Stimulated activated CD8-positive, alpha-beta memory T cell treated with anti-CD3 and anti-CD28 coated beads, Interleukin-4, amount 100 ng/mL, for 24 hours (primary cell): ENCODE data around the gene TPD52L2.
"Not testable (repeated sequence)": the region's sequence is repeated elsewhere in the genome, so short reads cannot be mapped to it uniquely, and the experiment has no call there.

Experiments
- DNase-seq: peaks from one replicate; pipeline ENCODE4 v3.0.0-alpha.2; 2020; ENCODE audit warnings: low read depth

The TPD52L2 gene

GRCh38 chr20:63878899-63879663, 14.0 kb downstream of the TPD52L2 start:
- no peak for DNase-seq

- DNase-seq, result not testable (repeated sequence)
Measured at GRCh38 chr20:63880901-63881300, 15.8 kb downstream of the TPD52L2 start.

GRCh38 chr20:63881451-63882226, 16.6 kb downstream of the TPD52L2 start:
- no peak for DNase-seq

GRCh38 chr20:63882257-63883200, 17.5 kb downstream of the TPD52L2 start:
- no peak for DNase-seq

GRCh38 chr20:63883201-63883593, 18.1 kb downstream of the TPD52L2 start:
- no peak for DNase-seq

GRCh38 chr20:63884506-63885263, 19.6 kb downstream of the TPD52L2 start:
- DNase-seq, result no peak

- DNase-seq, result no peak
Measured at GRCh38 chr20:63885264-63886053, 20.4 kb downstream of the TPD52L2 start.

- DNase-seq, result no peak
Measured at GRCh38 chr20:63886054-63886419, 21.0 kb downstream of the TPD52L2 start.

GRCh38 chr20:63886921-63887320, 21.9 kb downstream of the TPD52L2 start:
- DNase-seq, result no peak

- no peak for DNase-seq
Measured at GRCh38 chr20:63889241-63890200, 24.5 kb downstream of the TPD52L2 start.

GRCh38 chr20:63890201-63890576, 25.1 kb downstream of the TPD52L2 start:
- no peak for DNase-seq

GRCh38 chr20:63890616-63891015, 25.5 kb downstream of the TPD52L2 start:
- DNase-seq, result no peak

- DNase-seq, result no peak
Measured at GRCh38 chr20:63891061-63892002, 26.3 kb downstream of the TPD52L2 start.

GRCh38 chr20:63892402-63892801, 27.3 kb downstream of the TPD52L2 start:
- DNase-seq, result no peak

GRCh38 chr20:63893999-63894357, 28.9 kb downstream of the TPD52L2 start:
- DNase-seq, result no peak

GRCh38 chr20:63894358-63895201, 29.5 kb downstream of the TPD52L2 start, which contains the start of gene DNAJC5:
Gene DNAJC5, plus strand, starts transcription at chr20:63895126. Its CDS starts 33,220 bp downstream, at chr20:63928346.
- DNase-seq, result peak; percentile 94

GRCh38 chr20:63895202-63895951, 30.3 kb downstream of the TPD52L2 start:
- no peak for DNase-seq
